Epidermal melanocyte (primary cell): ENCODE data around the gene TCERG1L.

Source experiments
- DNase-seq: peaks from one replicate; pipeline ENCODE4 v3.0.0; 2011; ENCODE audit warnings: low spot score; ENCODE audit not compliant: insufficient read length

The TCERG1L gene

DNA sequence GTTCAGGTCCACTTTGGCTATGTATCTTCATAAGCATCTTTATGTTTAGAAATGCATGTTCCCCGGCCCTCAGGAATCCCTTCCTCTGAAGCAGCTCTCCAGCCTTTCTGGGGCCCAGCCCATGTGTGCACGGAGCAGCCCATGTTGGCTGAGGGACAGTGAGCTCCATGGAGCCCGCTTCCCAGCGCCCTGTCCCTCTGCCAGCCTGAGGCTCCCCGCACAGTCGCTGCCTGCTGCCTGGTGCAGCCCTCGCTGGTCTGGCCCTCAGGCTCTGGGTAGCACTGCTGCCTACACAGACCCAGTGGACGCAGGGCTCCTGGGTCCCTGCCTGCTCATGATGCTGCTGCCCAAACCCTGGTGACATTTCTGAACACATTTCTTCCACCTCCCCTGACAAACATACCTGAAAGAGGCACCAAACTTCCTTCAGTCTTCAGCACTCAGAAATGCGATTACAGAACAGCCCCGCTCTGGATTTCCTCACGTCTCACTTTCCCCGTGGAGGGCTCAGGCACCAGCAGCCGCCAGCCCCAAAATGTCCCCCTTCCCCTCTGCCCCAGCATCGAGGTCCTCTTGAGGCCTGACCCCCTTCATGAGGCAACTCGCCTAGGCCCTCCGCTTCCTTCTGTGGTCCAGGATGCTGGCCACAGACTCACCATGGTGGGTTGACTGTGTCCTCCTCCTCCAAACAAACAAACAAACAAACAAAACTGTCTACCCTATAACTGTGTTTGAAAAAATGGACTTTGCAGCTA, 5.0 kb upstream of the TCERG1L start:
- no peak for DNase-seq

DNA sequence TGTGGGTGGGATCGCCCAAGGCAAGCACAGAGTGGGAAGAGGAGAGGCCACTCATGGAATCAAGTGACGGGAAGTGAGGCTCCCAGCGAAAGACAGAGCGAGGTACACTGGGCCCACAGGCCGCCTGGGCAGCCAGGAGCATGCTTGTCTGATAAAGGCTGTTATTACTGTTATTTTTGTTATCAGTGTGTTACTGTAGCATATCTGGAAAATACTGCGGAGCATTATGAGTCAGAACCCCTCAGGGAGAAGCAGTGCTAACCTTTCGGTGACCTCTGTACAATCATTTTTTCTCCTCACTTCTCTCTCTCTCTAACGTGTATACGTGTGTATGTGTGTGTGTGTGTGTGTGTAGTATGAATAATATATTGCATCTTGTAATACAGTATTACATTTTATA, 3.8 kb upstream of the TCERG1L start:
- no peak for DNase-seq

DNA sequence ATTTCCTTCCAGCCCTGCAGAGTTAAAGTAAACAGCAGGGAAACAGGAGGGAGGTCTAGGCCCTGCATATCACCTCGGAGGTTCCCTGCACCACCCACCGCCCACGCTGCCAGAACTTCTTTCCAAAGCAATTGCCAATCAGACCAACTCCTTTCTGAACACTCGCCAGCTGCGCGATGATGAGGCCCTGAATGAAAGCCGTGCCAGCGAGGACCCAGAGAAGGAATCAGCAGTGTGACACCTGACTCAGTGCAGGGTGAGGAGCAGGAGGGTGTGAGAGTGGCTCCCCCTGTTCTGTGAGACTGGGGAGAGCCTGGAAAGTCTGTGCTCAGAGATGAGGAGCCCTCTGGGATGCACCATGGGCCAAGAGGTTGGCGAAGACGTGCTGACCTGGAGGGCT, 3.3 kb upstream of the TCERG1L start:
- DNase-seq, result no peak

DNA sequence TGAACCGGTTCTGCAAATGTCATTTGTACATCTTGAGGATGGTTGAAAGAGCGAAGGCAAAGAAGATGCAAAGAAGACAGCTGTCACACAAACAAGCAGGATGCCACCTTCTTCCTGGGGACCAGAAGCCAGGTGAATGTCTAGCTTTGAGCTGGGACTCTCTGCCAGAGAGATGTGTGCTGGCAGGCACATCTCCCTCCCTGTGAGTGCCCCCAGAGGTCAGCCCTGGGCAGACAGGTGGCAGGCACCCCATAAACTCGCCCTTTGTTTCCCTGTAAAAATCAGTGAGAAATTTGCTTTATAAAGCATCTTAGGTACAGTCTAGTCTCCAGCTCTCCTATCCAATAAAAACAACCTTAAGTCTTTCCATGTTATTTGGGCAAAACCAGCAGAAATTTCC, 2.6 kb upstream of the TCERG1L start:
- DNase-seq, result no peak

DNA sequence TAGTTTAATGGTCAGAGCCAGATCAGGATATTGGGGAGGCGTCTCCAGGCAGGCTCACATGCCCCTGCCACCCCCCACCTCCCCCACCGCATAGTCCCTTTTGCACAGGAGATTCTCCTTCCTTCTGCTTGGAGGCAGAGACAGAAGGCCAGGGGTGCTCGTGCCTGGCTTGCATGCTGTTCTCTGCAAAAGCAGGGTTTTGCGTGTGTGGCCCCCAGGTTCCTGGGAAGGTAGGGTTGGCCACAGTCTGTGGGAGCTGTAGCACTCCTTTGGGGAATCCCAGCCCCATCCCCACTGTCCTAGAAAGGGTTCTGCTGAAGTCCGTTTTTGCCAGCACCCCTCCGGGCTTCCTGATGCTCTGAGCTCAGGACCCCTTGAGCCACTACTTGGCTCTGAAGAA, 1.9 kb upstream of the TCERG1L start:
- no peak for DNase-seq

DNA sequence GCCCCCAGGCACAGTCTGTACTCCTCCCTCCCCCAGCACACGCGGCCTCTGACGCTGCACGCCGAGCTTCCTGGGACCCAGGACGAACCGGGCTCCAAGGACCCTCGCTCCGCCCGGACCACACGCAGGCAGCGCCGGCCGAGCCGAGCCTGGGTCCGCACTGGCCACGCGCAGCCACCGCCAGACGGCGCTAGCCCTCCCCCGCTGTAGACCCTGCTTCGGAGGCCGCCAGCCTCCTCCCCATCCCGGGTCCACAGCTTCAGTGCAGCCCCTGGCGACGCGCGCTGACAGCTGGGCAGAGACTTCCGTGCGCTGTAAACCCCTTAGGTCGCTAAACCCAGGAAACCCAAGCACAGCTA, 936 bp upstream of the TCERG1L start:
- DNase-seq, result no peak

DNA sequence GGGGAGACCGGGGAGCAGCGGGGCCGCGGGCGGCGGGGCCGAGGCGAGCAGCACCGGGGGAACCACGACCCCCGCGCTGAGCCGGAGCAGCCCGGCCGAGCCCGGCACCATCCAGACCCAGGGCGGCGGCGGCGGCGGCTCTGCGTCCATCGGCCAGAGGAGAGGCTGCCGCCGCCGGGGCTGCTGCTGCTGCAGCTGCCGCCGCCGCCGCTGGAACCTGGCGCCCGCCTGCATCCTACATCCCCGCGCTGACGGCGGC, 190 bp downstream of the TCERG1L start:
- DNase-seq, result no peak

DNA sequence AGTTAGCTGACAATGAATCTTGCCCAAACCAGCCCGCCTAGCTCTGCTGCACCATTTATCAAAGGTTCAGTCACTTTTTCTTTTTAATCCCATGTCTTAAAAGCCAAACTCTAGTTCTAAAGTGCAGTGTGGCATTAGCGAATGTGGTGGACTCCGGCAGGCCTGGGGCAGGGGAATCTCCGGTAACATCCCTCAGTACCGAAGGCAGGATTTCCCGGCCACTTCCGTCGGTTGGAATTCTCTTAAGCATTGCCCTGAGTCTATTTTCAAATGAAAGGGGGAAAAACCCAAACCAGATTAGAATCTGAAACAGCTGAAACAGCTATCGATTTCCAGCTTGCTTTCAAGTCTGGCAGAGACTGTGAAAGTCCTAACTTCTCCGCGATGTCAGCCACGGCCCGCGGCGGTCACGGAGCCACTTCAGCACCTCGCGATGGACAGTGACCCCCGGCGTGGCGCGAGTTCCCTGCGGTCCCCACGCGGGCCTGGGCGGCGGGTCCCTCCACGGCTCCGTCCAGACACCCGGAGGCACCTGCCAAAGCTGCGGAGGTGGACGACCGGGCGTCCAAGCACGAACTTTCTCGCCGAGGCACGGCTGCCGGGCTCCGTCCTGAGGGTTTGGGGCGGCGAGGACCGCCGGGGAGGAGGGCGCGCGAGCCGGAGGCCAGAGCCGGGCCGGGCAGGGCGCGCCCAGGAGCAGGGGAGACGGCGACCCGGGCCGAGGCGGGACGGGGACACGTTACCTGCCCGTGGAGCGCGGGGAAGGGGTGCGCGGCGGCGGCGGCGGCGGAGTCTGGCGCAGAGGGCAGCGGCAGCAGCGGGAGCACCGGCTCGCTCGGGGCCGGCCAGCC, 745 bp downstream of the TCERG1L start:
- no peak for DNase-seq

DNA sequence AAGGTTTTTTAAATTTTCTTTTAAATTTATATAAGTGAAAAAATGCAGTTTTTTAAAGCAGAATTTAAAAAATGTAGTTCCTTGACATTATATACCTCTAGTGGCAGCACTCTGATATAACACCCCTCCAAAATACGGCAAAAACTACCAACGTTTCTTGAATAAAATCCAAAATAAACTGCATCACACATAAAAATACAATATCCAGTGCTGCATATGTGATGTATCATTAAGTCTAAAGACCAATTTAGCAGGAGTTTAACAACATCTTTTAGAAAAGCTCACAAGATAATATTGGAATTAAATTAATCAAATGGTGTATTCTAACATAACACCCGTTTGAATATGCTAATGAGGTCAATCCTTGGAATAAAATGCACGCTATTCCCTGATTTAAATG, 1.4 kb downstream of the TCERG1L start:
- DNase-seq, result no peak

DNA sequence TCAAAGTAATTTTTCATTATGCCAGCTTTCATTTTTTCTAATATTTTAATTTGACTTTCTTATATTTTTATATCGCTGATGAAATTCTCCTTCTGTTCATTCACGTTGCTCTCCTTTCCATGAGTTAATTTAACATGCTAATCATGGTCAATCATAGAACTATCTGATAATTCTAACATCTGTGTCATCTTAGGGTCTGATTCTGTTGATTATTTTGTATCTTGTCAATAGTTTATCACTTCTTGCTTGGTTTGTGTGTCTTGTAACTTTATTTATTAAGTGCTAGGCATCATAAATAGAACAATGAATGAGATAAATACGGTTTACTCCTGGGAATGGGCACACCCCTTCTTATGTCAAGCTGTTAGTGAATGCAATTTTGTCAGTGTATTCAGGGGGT, 11.0 kb downstream of the TCERG1L start:
- no peak for DNase-seq

DNA sequence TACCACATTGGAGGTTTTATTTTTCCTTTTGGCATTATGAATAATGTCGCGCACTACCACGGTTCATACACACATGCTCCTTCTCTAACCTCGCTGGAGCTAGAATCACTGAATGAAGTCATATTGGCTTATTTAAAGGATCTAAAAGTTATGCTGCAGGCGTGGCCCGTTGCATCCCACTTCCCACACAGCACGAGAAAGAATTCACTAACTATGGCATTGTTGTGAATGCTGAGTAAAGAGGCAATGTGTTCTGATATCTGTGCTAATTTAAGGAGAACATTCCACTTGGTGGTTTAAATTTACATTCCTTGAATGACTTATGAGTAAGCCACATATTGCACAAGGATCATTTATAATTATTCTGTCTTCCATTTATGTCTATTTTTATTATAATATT, 20.7 kb downstream of the TCERG1L start:
- no peak for DNase-seq

DNA sequence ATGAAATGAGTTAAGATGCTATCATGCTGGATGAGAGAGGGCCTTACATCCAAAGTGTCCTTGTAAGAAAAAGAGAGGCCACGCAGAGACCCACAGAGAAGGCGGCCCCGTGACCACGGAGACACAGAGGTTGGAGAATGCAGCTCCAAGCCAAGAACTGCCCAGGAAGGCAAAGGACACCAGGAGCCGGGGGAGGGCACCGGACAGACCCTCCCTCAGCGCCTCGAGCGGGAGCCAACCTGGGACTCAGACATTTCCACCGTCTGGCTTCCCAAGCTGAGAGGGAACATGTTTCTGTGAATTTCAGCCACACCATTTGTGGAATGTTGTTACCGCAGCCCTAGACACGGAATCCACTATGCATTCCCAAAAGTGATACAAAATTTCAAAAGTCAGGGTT, 22.9 kb downstream of the TCERG1L start:
- DNase-seq, result no peak

DNA sequence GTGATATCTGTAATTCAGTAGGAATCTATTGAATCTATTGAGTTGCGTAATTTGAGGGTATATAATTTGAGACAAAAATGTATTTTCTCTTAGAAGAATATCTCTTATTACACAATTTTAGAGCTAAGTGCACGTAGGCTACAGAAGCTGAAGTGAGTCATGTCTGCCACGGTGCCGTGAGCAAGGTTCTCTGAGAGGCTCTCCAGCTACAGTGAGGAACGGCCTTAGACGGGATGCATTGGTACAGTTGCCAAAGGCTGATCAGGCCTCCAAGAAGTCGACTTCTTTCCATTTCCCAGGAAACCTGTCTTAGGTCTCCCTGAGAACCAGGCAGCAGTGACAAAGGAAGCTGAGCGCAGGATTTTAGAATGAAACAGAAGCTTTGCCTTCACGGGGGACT, 28.6 kb downstream of the TCERG1L start:
- no peak for DNase-seq

DNA sequence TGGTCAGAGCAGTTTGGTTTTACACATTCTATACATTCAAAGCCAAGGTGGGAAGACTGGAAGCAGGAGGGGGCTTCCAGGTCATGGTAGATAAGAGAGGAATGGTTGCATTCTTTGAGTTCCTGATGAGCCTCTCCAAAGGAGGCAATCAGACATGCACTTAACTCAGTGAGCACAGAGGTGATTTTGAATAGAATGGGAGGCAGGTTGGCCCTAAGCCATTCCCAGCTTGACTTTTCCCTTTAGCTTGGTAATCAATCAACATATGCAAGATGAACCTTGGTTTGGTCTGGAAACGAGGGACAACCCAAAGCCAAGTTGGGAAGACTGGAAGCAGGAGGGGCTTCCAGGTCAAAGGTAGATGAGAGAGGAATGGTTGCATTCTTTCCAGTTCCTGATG, 31.4 kb downstream of the TCERG1L start:
- no peak for DNase-seq

DNA sequence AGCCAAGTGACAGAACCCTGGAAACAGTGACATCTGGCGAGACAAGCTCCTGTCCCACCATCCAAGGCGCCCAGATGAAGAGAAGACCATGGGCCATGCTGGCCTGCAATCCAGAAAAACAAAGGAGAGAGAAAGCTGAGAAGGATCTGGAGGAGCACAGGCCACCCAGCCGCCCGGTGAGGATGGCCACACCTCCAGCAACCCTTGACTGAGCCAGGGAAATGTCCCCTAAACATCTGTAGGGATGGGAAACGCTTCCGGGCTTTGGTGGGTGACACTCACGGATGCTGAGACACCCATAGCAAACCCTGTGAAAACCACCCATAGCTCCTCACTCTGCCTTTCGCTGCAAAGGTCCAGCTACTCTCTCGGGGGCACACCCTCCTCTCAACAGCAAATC, 32.0 kb downstream of the TCERG1L start:
- DNase-seq, result no peak

DNA sequence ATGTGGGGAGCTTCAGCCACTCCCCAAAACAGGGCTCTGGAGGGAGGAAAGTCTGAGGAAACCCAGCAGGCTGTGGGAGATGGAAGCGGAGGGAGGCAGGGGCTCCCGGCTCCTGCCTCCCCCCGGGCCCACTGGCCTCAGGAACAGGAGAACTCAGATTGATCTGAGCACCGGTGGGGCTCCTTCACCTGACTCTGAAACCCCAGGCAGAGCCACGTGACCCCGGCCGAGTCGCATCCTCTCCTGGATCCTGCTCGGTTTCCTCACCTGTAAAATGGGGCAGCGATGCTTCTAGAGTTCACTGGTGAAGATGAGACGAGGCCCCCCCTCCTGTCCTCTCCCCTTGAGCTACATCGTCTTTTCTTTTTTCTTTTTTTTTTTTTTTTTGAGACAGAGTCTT, 33.6 kb downstream of the TCERG1L start:
- DNase-seq, result no peak

DNA sequence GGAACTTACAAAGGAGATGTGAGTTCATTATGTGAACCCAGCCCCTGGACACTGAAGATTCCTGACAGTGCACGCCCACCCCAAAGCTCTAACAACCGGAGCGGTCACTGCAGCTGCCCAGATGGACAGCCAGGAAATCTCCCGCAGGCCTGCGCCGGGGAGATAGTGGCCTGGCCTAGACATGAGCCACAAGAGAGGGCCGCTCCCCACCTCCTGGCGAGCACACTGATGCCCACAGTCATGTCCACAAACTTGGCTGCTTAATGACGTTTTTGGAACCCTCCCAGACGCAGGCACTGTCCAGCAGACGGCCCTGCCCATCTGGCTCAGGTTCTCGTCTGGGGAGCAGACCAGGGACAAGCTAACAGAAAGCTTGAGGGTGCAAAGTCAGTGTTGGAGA, 34.2 kb downstream of the TCERG1L start:
- DNase-seq, result no peak

DNA sequence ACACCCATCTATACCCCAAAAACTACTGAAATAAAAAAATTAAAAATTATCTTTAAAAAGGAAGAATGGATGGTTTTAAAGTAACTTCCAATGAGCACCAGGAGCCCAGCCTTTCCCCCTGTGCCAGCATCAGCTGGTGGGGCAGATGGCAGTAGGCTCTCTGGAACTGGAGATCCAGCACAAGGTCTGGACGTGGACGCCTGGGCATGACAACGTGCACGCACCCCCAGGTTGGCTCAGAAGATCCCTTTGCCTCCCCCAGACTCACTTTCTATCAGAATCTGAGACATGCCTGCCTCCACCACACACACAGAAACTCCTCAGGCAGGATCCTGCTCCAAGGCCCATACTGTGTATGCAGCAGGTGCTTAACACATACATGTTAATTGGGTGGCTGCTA, 35.8 kb downstream of the TCERG1L start:
- no peak for DNase-seq

DNA sequence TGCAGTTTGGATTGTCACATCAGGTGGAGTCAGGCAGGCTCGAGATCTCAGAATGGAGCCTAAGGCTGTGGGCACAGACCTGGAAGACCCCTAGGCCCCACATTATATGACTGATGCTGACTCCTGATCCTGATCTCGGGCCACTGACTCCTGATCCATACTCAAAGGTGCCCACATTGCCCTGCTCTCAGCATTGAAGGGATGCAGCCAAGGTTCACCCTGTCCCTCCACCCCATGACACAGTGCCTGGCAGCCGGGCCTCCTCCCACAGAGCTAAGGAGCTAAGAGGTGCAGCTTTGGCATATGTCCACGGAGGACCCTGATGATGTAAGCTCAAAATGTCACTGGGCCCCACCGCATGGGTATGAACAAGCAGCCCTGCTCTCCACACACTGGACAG, 36.6 kb downstream of the TCERG1L start:
- no peak for DNase-seq

DNA sequence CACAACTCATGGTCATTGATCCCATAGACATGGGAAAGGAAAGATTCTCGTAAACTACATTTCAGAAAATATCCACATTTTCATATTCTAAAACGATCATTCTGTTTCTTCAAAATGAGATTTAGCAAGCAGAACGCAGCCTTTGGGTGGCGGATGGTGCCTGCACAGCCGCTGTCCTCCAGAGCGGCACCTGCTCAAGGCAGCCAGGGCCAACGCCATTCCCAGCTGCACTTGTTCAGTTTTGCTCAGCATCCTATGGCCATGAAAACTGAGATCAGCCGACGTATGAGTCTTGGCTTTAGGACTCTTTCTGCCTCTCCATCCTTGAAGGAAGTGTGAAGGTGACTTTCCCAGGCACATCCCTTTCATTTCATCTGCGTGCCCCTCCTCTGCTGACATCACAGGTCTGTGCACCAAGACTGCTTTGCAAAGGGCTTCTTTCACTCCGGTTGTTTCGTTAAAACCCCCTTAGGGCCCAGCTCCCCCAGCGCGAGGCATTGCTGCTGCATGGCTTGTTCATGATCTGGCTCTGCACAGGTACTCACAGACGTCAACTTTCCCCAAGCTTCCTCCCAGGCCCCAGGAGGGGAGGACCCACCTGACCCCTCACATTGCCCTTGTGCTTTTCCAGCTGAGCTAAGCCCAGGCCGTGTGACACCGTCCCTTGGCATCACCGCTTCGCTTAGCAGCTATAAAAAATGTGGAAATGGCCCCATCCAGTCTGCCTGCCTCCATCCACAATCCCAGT, 37.2 kb downstream of the TCERG1L start:
- DNase-seq, result no peak

DNA sequence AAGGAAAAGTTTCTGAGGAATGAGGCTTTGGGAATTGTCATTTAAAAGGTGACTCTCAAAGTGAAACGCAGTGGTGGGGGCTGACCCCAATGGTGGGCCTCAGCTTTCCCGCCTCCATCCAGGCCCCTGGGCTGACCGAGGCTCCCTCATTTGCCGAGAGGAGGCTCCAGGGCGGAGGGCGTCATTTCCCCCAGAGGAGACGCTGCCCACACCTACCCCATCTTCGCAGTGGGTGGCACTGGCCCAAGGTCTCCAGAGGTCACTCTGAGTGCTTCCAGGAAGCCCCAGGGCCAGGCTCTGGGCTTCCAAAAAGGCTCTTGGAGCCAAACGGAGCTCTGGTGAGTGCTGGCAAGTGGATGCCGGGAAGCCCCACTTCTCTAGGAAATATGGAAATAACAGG, 38.0 kb downstream of the TCERG1L start:
- no peak for DNase-seq

DNA sequence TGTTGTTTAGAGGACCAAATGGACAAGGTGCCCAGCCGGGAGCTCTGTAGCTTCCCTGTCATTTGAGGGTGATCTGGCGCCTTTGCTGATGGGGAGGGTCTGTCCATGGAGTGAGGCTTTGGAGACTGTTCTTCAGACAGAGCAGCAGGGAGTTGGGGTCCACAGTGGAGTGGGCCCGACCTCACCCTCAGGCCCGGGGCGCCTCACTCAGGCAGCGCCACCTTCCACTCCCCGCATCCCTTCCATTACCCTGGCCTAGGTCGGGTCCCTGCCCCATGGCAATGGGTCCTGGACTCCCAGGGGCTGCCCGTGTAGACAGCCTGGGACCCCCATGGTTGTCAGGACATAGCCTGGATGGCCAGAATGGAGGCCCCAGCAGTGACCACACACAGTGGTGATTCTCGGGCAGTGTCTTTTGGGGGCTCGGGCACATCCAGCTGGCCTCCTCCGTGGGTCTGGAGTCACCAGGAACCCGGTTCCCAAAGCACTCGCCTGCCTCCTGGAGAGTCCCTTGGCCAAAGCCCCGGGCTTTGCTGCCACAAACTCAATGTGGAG, 38.5 kb downstream of the TCERG1L start:
- DNase-seq, result no peak
